Neural cell (in vitro differentiated cells): Measurements from ENCODE around the gene XPNPEP2. TPM values are rescaled to one million over a fixed set of nuclear protein-coding genes. Genes with fewer than 3 reads are reported as not detected.

Experiments used
- H2AFZ ChIP-seq: fragments of 200-600, 300-800 bp; sonication (generic), shearing (Covaris generic); 2 replicates; pipeline ENCODE4 v1.6.0; 2014; ENCODE audit warnings: low read depth, mild to moderate bottlenecking, antibody characterized with exemption, low read length, moderate library complexity
- H3F3A ChIP-seq: fragments of 200-600 bp; shearing (Covaris generic); 2 replicates; pipeline ENCODE4 v1.6.1; 2016; ENCODE audit warnings: mild to moderate bottlenecking, moderate library complexity, mixed read lengths, antibody characterized with exemption, low read length; ENCODE audit not compliant: insufficient read depth, poor library complexity, severe bottlenecking
- H3K27ac ChIP-seq: fragments of 200-600, 300-800 bp; sonication (generic), shearing (Covaris generic); 2 replicates; pipeline ENCODE4 v1.5.1; 2014; ENCODE audit warnings: mild to moderate bottlenecking, low read length, moderate library complexity
- H3K27me3 ChIP-seq: fragments of 300-800, 200-600 bp; sonication (generic), shearing (Covaris generic); 2 replicates; pipeline ENCODE4 v1.6.0; 2014; ENCODE audit warnings: mild to moderate bottlenecking, low read depth, low read length, moderate library complexity; ENCODE audit not compliant: insufficient read depth
- H3K36me3 ChIP-seq: fragments of 300-800, 200-600 bp; sonication (generic), shearing (Covaris generic); 2 replicates; pipeline ENCODE4 v1.5.1; 2014; ENCODE audit warnings: mild to moderate bottlenecking, antibody characterized with exemption, low read length, moderate library complexity; ENCODE audit not compliant: insufficient read depth
- H3K4me2 ChIP-seq: fragments of 300-800, 200-600 bp; sonication (generic), shearing (Covaris generic); 2 replicates; pipeline ENCODE4 v1.6.0; 2014; ENCODE audit warnings: mild to moderate bottlenecking, low read length
- H3K4me3 ChIP-seq: fragments of 300-800, 200-600 bp; sonication (generic), shearing (Covaris generic); 2 replicates; pipeline ENCODE4 v1.5.1; 2014; ENCODE audit warnings: mild to moderate bottlenecking, low read length, moderate library complexity
- H3K79me2 ChIP-seq: fragments of 200-600 bp; shearing (Covaris generic); replicated peaks from 2 replicates; pipeline ENCODE4 v1.6.0; 2014; ENCODE audit warnings: mild to moderate bottlenecking, low read length, moderate library complexity; ENCODE audit not compliant: insufficient read depth
- H3K9ac ChIP-seq: fragments of 300-800, 200-600 bp; sonication (generic), shearing (Covaris generic); 2 replicates; pipeline ENCODE4 v1.6.1; 2016; ENCODE audit warnings: mild to moderate bottlenecking, low read length, mixed read lengths
- H3K9me2 ChIP-seq: fragments of 200-600 bp; shearing (Covaris generic); 2 replicates; pipeline ENCODE4 v1.6.1; 2016; ENCODE audit warnings: mild to moderate bottlenecking, low read length, mixed read lengths; ENCODE audit not compliant: insufficient read depth
- H3K9me3 ChIP-seq: fragments of 200-600, 300-800 bp; sonication (generic), shearing (Covaris generic); 2 replicates; pipeline ENCODE4 v1.6.1; 2016; ENCODE audit warnings: mild to moderate bottlenecking, mixed run types, low read length, moderate library complexity, mixed read lengths
- H4K20me1 ChIP-seq: fragments of 200-600 bp; shearing (Covaris generic); 2 replicates; pipeline ENCODE4 v1.6.1; 2016; ENCODE audit warnings: mild to moderate bottlenecking, mixed run types; ENCODE audit not compliant: insufficient read depth
- CTCF ChIP-seq: fragments of 450-650 bp; IDR thresholded peaks from 2 replicates; pipeline ENCODE4 v1.5.1; 2014; ENCODE audit warnings: antibody characterized with exemption, mild to moderate bottlenecking, moderate library complexity; ENCODE audit not compliant: poor library complexity, severe bottlenecking
- EZH2 ChIP-seq: fragments of 200-600, 300-800 bp; shearing (Covaris generic), sonication (generic); IDR thresholded peaks from 2 replicates; pipeline ENCODE4 v1.6.1; 2014; ENCODE audit warnings: antibody characterized with exemption, low read length, borderline replicate concordance, mild to moderate bottlenecking; ENCODE audit not compliant: insufficient read depth, poor library complexity, severe bottlenecking
- MXI1 ChIP-seq: fragments of 450-650 bp; conservative IDR thresholded peaks from 2 replicates; pipeline ENCODE4 v1.6.1; 2014; ENCODE audit warnings: antibody characterized with exemption, mild to moderate bottlenecking; ENCODE audit not compliant: poor library complexity, severe bottlenecking
- POLR2AphosphoS5 ChIP-seq: IDR thresholded peaks from 2 replicates; pipeline ENCODE4 v1.6.1; 2012
- RAD21 ChIP-seq: fragments of 450-650 bp; conservative IDR thresholded peaks from 2 replicates; pipeline ENCODE4 v1.6.1; 2014; ENCODE audit warnings: antibody characterized with exemption, mild to moderate bottlenecking, moderate library complexity
- REST ChIP-seq: IDR thresholded peaks from 2 replicates; pipeline ENCODE4 v1.6.1; 2012; ENCODE audit warnings: borderline replicate concordance
- SMC3 ChIP-seq: fragments of 450-650 bp; conservative IDR thresholded peaks from 2 replicates; pipeline ENCODE4 v1.6.1; 2014; ENCODE audit warnings: antibody characterized with exemption, mild to moderate bottlenecking, moderate library complexity; ENCODE audit not compliant: poor library complexity
- polyA plus RNA-seq: library from polyadenylated mRNA; depleted of rRNA; stranded (reverse); fragments of >200 nt; gene quantifications from 2 replicates; pipeline ENCODE4 v1.2.3, GENCODE V29; 2014

XPNPEP2 gene
- polyA plus RNA-seq, 1 donor from 2014 or later, result not detected

- H2AFZ ChIP-seq, result no peak overlapping the region
- H3F3A ChIP-seq, result no peaks in the 10 kb centered on the region
- H3K9ac ChIP-seq, result no peak overlapping the region
- H4K20me1 ChIP-seq, result no peaks in the 10 kb centered on the region
- no peaks in the 10 kb centered on the region for H3K9me2 ChIP-seq
- TF ChIP-seq POLR2AphosphoS5 (no peak), CTCF (no peak), MXI1 (no peak), RAD21 (no peak)
- H3K4me3 ChIP-seq, result no peak overlapping the region
- H3K79me2 ChIP-seq, result no peaks in the 10 kb centered on the region
- no peaks in the 10 kb centered on the region for H3K36me3 ChIP-seq
- no peak overlapping the region for H3K27ac ChIP-seq
- H3K27me3 ChIP-seq, result no peaks in the 10 kb centered on the region
- no peaks in the 10 kb centered on the region for H3K9me3 ChIP-seq
- no peak overlapping the region for H3K4me2 ChIP-seq
These were observed 9.5 kb downstream of the XPNPEP2 start for GRCh38 chrX:129748305-129748704.

- Histone ChIP-seq H3K4me2 (no peak overlapping the region), H4K20me1 (no peaks in the 10 kb centered on the region), H2AFZ (no peak overlapping the region), H3K27me3 (no peaks in the 10 kb centered on the region), H3K9me3 (no peaks in the 10 kb centered on the region), H3K36me3 (no peaks in the 10 kb centered on the region), H3K4me3 (no peak overlapping the region), H3K27ac (no peak overlapping the region), H3K9ac (no peak overlapping the region), H3K79me2 (no peaks in the 10 kb centered on the region), H3K9me2 (no peaks in the 10 kb centered on the region), H3F3A (no peaks in the 10 kb centered on the region)
- TF ChIP-seq REST, result no peak
- TF ChIP-seq MXI1, result no peak
- TF ChIP-seq SMC3, result no peak
- TF ChIP-seq CTCF, result no peak
- no peak for TF ChIP-seq EZH2
These were observed 10.3 kb downstream of the XPNPEP2 start for GRCh38 chrX:129749069-129749468.
